GM21381 (cell line): ENCODE measurements around the gene PNCK.

ENCODE experiments used
- ATAC-seq: cut with Tn5 transposase; IDR thresholded peaks from one replicate; pipeline ENCODE4 v1.9.1; 2021; ENCODE audit warnings: mild to moderate bottlenecking, moderate library complexity; ENCODE audit not compliant: unreplicated experiment

The PNCK gene

GRCh38 chrX:153628665-153629064 is 44.9 kb downstream of the PNCK start:
- ATAC-seq, result no peak

DNA sequence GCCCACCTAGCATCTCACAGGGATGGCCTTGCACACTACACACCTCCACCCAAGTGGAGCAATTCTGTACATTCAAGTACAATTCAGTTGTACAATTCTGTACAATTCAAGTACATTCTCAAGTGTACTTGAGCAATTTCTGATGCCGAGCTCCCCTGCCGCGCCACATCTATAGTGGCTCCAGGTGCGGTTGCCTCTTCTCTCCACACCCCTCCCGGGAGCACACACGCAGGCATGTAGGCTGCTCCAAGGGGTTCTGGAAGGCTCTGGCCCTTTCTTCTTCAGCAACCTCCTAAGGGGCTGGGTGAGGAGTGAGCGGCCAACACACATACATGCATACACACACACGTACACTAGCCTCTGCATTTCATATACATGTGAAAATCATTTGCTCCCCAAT is 45.5 kb downstream of the PNCK start:
- ATAC-seq, result no peak

DNA sequence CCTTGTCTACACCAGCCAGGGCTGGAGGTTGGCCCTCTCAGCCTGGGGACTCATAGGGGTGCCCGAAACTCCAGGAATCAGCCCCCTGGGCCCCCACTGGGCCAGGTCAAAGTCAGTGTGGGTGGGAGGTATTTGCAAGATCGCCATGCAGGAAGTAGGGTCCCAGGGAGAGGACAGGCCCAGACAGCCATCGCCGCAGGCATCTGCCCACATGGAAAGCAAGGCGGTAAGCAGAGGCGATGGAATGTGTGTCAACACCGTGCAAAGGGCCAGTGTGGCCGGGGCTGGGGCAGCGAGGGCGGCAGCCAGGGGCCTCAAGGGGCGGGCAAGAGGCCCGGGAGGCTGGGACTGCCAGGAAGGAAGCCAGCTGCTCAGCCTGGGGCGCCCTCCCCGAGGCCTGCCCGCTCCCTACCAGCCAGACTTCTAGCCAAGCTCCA is 45.9 kb downstream of the PNCK start:
- ATAC-seq, result no peak

GRCh38 chrX:153626863-153627674 is 46.5 kb downstream of the PNCK start:
- ATAC-seq, result no peak

DNA sequence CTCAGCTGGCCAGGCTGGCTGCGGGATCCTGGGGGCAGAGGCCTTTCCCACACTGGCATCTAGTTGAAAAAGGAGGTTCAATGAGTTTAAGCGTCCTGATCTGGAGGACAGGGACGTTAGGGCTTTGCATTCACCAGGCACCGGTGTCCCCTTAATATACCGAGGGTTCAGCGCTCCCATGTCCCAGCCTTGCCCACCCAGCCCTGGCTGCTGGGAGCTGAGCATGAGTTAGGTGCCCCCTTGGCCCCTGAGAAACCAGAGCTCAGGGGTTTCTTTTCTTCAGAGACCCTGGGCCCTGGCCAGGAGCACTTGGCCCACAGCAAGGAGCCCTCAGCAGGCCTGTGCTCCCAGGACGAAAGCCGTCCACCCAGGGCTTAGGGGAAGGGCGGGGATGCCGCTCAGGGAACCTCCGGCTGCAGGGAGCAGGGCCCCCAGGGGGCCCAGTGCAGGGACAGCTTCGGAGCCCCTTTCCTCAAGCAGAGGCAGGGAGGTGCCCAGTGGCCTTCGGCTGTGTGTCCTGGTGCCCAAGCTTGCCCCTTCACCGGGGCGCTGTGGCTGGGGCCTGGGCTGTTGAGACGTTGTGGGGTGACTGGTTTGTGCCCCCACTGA is 47.5 kb downstream of the PNCK start:
- ATAC-seq, result no peak

- ATAC-seq, result no peak
Observed at GRCh38 chrX:153625271-153626024, 48.2 kb downstream of the PNCK start.

GRCh38 chrX:153624196-153625091 is 49.2 kb downstream of the PNCK start:
- no peak for ATAC-seq

DNA sequence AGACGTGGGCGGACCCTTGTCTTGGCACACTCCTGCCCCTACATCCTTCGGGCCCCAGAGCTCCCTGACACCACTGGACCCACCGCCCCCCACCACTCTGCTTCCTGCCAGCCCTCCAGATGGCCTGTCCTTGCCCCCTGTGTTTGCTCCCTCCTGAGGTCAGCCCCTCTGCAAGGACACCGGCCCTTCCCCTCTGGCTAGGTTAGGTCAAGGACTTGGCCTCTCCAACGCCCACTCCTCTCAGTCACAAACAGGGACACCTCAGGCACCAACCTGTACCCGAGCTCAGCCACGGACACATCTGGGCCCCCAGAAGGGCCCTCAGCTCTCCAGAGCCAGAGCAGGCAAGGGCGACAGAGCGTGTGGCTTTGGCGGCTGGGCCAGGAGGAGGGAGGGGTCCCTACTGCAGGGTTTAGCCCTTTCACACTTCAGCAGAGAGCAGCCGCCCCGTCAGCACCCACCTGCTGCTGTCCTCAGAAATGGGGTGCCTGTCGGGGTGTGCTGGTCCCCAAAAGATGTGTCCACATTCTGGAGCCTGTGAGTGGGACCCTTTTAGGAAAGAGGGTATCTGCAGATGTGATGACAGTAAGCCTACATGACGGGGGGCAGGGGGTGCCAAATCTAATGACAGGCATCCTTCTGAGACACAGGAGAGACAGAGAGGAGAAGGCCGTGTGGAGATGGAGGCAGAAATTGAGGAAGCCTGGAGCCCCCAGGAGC is 50.1 kb downstream of the PNCK start:
- no peak for ATAC-seq

- ATAC-seq, result no peak
Observed at GRCh38 chrX:153622661-153623309, 50.8 kb downstream of the PNCK start.

- ATAC-seq, result no peak
Observed at GRCh38 chrX:153621949-153622598, 51.5 kb downstream of the PNCK start.

DNA sequence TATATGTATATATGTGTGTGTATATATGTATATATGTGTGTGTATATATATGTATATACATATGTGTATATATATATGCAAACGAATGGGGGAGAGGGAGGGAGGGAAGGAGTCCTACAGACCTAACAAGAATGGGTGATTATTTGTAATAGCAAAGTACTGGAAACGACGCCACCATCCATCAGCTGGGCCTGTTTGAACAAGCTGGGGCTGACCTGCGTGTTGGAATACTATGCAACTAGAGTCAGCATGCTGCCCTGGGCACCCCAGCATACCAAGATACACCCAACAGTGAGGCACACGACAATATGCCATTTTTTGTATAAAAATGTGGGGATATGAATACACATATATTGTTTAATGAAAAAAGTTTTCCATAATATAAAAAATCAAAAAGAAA is 53.0 kb downstream of the PNCK start:
- no peak for ATAC-seq
